H1 (cell line): ENCODE measurements around the gene EPHA7. TPM values are rescaled to one million over a fixed set of nuclear protein-coding genes. Genes with fewer than 3 reads are reported as not detected.

Source experiments
- CTCF ChIA-PET: fragments of 300-600 bp; sonication (Branson Sonifier 250); formaldehyde crosslinking; loops from one replicate; lab custom pipeline; 2021; ENCODE audit not compliant: partially characterized antibody; lab: Charles Lee
- POLR2A ChIA-PET: fragments of 300-600 bp; sonication (Branson Sonifier 250); formaldehyde crosslinking; loops from one replicate; lab custom pipeline; 2021; ENCODE audit warnings: inconsistent platforms; ENCODE audit not compliant: partially characterized antibody; lab: Charles Lee
- DNase-seq, 2 experiments: peaks; one replicate each; pipeline versions ENCODE4 v3.0.0 to v3.0.0-alpha.2; 2010 to 2022; ENCODE audit warnings: low spot score in 2 of 2, low read depth in 1 of 2, mixed read lengths in 1 of 2
- FAIRE-seq: peaks from 2 replicates; lab custom pipeline; 2011; peaks lifted over from hg19 to GRCh38; lab: Jason Lieb, UNC
- H2AFZ ChIP-seq: 2 replicates; pipeline ENCODE4 v1.8.1; 2012; ENCODE audit warnings: low read length, inconsistent platforms
- H2AK5ac ChIP-seq: 2 replicates; pipeline ENCODE4 v1.6.1; 2013; ENCODE audit warnings: low read depth, low read length
- H2BK120ac ChIP-seq: replicated peaks from 2 replicates; pipeline ENCODE3; 2013; ENCODE audit warnings: low read depth, low read length, inconsistent platforms
- H2BK12ac ChIP-seq: 2 replicates; pipeline ENCODE4 v1.6.1; 2013; ENCODE audit warnings: low read depth, low read length
- H2BK15ac ChIP-seq: 2 replicates; pipeline ENCODE4 v1.6.1; 2013; ENCODE audit warnings: low read length
- H2BK20ac ChIP-seq: 2 replicates; pipeline ENCODE4 v1.6.1; 2013; ENCODE audit warnings: low read length
- H2BK5ac ChIP-seq: 2 replicates; pipeline ENCODE4 v1.6.1; 2013; ENCODE audit warnings: low read depth, low read length
- H3K14ac ChIP-seq: 2 replicates; pipeline ENCODE4 v1.6.1; 2013; ENCODE audit warnings: inconsistent platforms; ENCODE audit not compliant: insufficient read length
- H3K18ac ChIP-seq: 2 replicates; pipeline ENCODE4 v1.6.1; 2013; ENCODE audit warnings: low read length; ENCODE audit errors: extremely low read depth
- H3K23ac ChIP-seq: 2 replicates; pipeline ENCODE4 v1.6.1; 2013; ENCODE audit warnings: inconsistent platforms; ENCODE audit not compliant: insufficient read length
- H3K23me2 ChIP-seq: 2 replicates; pipeline ENCODE4 v1.6.1; 2013; ENCODE audit warnings: low read depth, low read length
- H3K27ac ChIP-seq: 2 replicates; pipeline ENCODE4 v1.6.1; 2011; ENCODE audit warnings: low read depth, low read length, inconsistent platforms
- H3K27me3 ChIP-seq, 4 experiments: replicated peaks in 1 of 4; 1 replicate in 1 of 4; 2 replicates in 3 of 4; pipeline versions ENCODE4 v1.6.1 to v1.8.1; 2011 to 2013; ENCODE audit warnings: low read length in 3 of 4, mild to moderate bottlenecking in 3 of 4, inconsistent platforms in 2 of 4, mixed read lengths in 2 of 4, moderate library complexity in 1 of 4; ENCODE audit not compliant: control insufficient read depth in 3 of 4, insufficient read depth in 3 of 4; ENCODE audit errors: extremely low read depth in 1 of 4
- H3K36me3 ChIP-seq, 4 experiments: 2 replicates each; pipeline versions ENCODE4 v1.6.1 to v1.8.1; 2011 to 2013; ENCODE audit warnings: mild to moderate bottlenecking in 4 of 4, low read length in 3 of 4, moderate library complexity in 2 of 4, control low read depth in 1 of 4, inconsistent platforms in 1 of 4; ENCODE audit not compliant: insufficient read depth in 4 of 4, control insufficient read depth in 2 of 4
- H3K4ac ChIP-seq: replicated peaks from 2 replicates; pipeline ENCODE3; 2013; ENCODE audit warnings: low read length, low read depth, mixed read lengths, inconsistent platforms; ENCODE audit not compliant: insufficient read length
- H3K4me1 ChIP-seq, 4 experiments: replicated peaks in 1 of 4; 1 replicate in 1 of 4; 2 replicates in 3 of 4; pipeline versions ENCODE4 v1.6.1 to v1.8.1; 2011 to 2013; ENCODE audit warnings: low read length in 3 of 4, inconsistent platforms in 2 of 4, mixed read lengths in 1 of 4; ENCODE audit not compliant: insufficient read depth in 4 of 4, control insufficient read depth in 3 of 4
- H3K4me2 ChIP-seq, 2 experiments: 2 replicates each; pipeline versions ENCODE4 v1.6.1 to v1.8.1; 2011 to 2013; ENCODE audit warnings: low read depth in 2 of 2, low read length in 2 of 2, control low read depth in 1 of 2, inconsistent platforms in 1 of 2, mild to moderate bottlenecking in 1 of 2; ENCODE audit not compliant: insufficient read depth in 1 of 2
- H3K4me3 ChIP-seq, 4 experiments: fragments of 200-600, 300-600 bp in 1 of 4; sonication (generic), shearing (Covaris generic), sonication (Bioruptor Twin) in 1 of 4; 2 replicates each; pipeline versions ENCODE4 v1.5.1 to v1.8.1; 2011 to 2016; ENCODE audit warnings: low read length in 4 of 4, low read depth in 3 of 4, control low read depth in 2 of 4, inconsistent platforms in 2 of 4, mild to moderate bottlenecking in 2 of 4, mixed read lengths in 1 of 4, moderate library complexity in 1 of 4; ENCODE audit not compliant: insufficient read depth in 2 of 4; ENCODE audit errors: extremely low read depth in 1 of 4
- H3K56ac ChIP-seq: replicated peaks from 2 replicates; pipeline ENCODE3; 2013; ENCODE audit warnings: low read depth, mild to moderate bottlenecking, mixed read lengths, low read length, inconsistent platforms; ENCODE audit not compliant: insufficient read length
- H3K79me1 ChIP-seq: 2 replicates; pipeline ENCODE4 v1.6.1; 2013; ENCODE audit warnings: low read depth, low read length, control low read depth
- H3K79me2 ChIP-seq, 2 experiments: 2 replicates each; pipeline versions ENCODE4 v1.6.1 to v1.8.1; 2012 to 2013; ENCODE audit warnings: low read length in 2 of 2, mild to moderate bottlenecking in 2 of 2, inconsistent platforms in 1 of 2; ENCODE audit not compliant: insufficient read depth in 2 of 2, control insufficient read depth in 1 of 2
- H3K9ac ChIP-seq, 4 experiments: replicated peaks in 1 of 4; 1 replicate in 1 of 4; 2 replicates in 3 of 4; pipeline versions ENCODE4 v1.6.1 to v1.8.1; 2011 to 2013; ENCODE audit warnings: low read depth in 3 of 4, low read length in 3 of 4, control low read depth in 2 of 4, mild to moderate bottlenecking in 2 of 4, moderate library complexity in 2 of 4, inconsistent platforms in 1 of 4; ENCODE audit errors: extremely low read depth in 1 of 4
- H3K9me3 ChIP-seq, 2 experiments: 2 replicates each; pipeline versions ENCODE4 v1.6.1 to v1.8.1; 2012 to 2013; ENCODE audit warnings: mild to moderate bottlenecking in 2 of 2, moderate library complexity in 2 of 2, control low read depth in 1 of 2, inconsistent platforms in 1 of 2, low read depth in 1 of 2, low read length in 1 of 2, mixed read lengths in 1 of 2; ENCODE audit not compliant: insufficient read depth in 2 of 2
- H4K20me1 ChIP-seq, 2 experiments: replicated peaks in 1 of 2; 2 replicates each; pipeline versions ENCODE3 to v1.8.1; 2011 to 2013; ENCODE audit warnings: inconsistent platforms in 2 of 2, low read length in 2 of 2, mild to moderate bottlenecking in 1 of 2; ENCODE audit not compliant: insufficient read depth in 2 of 2, control insufficient read depth in 1 of 2
- H4K5ac ChIP-seq: 2 replicates; pipeline ENCODE4 v1.6.1; 2013; ENCODE audit warnings: low read length, low read depth, mixed read lengths, inconsistent platforms; ENCODE audit not compliant: insufficient read length
- H4K8ac ChIP-seq: 2 replicates; pipeline ENCODE4 v1.8.0; 2013; ENCODE audit warnings: mild to moderate bottlenecking, moderate library complexity, low read length, inconsistent platforms; ENCODE audit not compliant: insufficient read depth; ENCODE audit errors: extremely low read depth
- H4K91ac ChIP-seq: replicated peaks from 2 replicates; pipeline ENCODE3; 2013; ENCODE audit warnings: low read length, mixed read lengths, inconsistent platforms; ENCODE audit not compliant: insufficient read length
- ATF2 ChIP-seq: IDR thresholded peaks from 2 replicates; pipeline ENCODE4 v1.6.1; 2012; ENCODE audit warnings: low read length, inconsistent platforms
- NANOG ChIP-seq: IDR thresholded peaks from 2 replicates; pipeline ENCODE4 v1.6.1; 2011; ENCODE audit warnings: low read length, low read depth, mild to moderate bottlenecking, inconsistent platforms; ENCODE audit not compliant: insufficient read depth, poor library complexity, severe bottlenecking
- TAF7 ChIP-seq: optimal IDR thresholded peaks from 2 replicates; pipeline ENCODE3; 2011; ENCODE audit warnings: low read depth, mild to moderate bottlenecking, inconsistent platforms, low read length, moderate library complexity, borderline replicate concordance
- TBP ChIP-seq: IDR thresholded peaks from 2 replicates; pipeline ENCODE4 v1.6.1; 2011; ENCODE audit warnings: low read depth, low read length, improper control_type of control experiment
- polyA plus RNA-seq, 7 experiments: library from polyadenylated mRNA; depleted of rRNA in 3 of 7; stranded (reverse) in 5 of 7; unstranded in 2 of 7; fragments of >200 nt in 5 of 7; fragments of 200-250 nt in 2 of 7; gene quantifications; 1 replicate in 5 of 7; 2 replicates in 1 of 7; 4 replicates in 1 of 7; pipeline versions ENCODE4 v1.2.1 to v1.2.3, GENCODE V29; 2011 to 2013; ENCODE audit warnings: missing spikeins in 2 of 7, mixed read lengths in 2 of 7
- total RNA-seq: library from RNA; stranded (reverse); fragmentation: NEBNext Ultra II Directional; extraction: Animal tissue kit (Norgen Biotek cat#: 25700); gene quantifications from 2 replicates; pipeline ENCODE4 v1.2.1, GENCODE V29; 2021

The EPHA7 gene
- total and polyA plus RNA-seq, 2 of the 8 experiments (the other 6 are each of a cell fraction or from before 2014, with no cell fraction given), result 1.3 to 6.8 TPM

GRCh38 chr6:93194480-93194879 lies 224.9 kb downstream of the EPHA7 start:
- Histone ChIP-seq H3K79me1 (no peaks in the 10 kb centered on the region), H4K8ac (no peak overlapping the region), H4K5ac (no peak overlapping the region), H2AK5ac (no peak overlapping the region), H2BK20ac (no peak overlapping the region), H2BK12ac (no peak overlapping the region), H3K18ac (no peak overlapping the region), H3K4me1 (no peaks in the 10 kb centered on the region), H3K27me3 (no peaks in the 10 kb centered on the region), H2BK120ac (no peak overlapping the region), H3K9me3 (no peaks in the 10 kb centered on the region; a peak in 1 of 4 replicates), H3K36me3 (no peaks in the 10 kb centered on the region; a peak in 1 of 8 replicates), H3K56ac (no peak overlapping the region), H3K14ac (no peak overlapping the region), H3K4me3 (no peak overlapping the region), H2BK5ac (no peak overlapping the region), H3K23me2 (no peaks in the 10 kb centered on the region), H3K23ac (no peak overlapping the region), H2AFZ (no peak overlapping the region), H3K4me2 (no peak overlapping the region), H2BK15ac (no peak overlapping the region), H4K91ac (no peak overlapping the region), H3K79me2 (no peaks in the 10 kb centered on the region), H4K20me1 (no peaks in the 10 kb centered on the region), H3K4ac (no peak overlapping the region), H3K27ac (no peak overlapping the region), H3K9ac (no peak overlapping the region)
- CTCF ChIA-PET, result no interaction called here
- TF ChIP-seq TBP (no peak), ATF2 (no peak), TAF7 (no peak), NANOG (no peak)
- DNase-seq, result no peak
- FAIRE-seq, result no peak
- POLR2A ChIA-PET, result no interaction called here
